ENCODE results near the gene SEBOX.

Gene SEBOX

DNA sequence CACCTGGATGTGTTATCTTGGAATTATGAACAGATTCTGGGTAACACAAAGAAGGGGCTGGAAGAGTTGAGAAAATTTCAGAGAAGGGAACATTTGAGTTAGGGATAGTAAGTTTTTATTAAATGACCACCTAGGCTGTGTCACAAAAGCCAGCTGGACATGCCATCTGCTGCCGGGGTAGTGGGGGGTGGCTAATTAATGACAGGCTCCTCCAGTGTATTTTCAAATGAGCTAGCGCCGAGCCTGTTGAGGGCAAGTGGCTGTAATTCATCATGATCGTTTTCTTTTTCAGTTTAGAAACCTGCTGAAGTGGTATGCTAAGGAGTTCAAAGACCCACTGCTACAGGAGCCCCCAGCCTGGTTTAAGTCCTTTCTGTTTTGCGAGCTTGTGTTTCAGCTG, 39.8 kb downstream of the SEBOX start:
- in situ Hi-C loops (cut with MboI; ENCODE audit: low sequenced_read_pairs), result no loop called here

DNA sequence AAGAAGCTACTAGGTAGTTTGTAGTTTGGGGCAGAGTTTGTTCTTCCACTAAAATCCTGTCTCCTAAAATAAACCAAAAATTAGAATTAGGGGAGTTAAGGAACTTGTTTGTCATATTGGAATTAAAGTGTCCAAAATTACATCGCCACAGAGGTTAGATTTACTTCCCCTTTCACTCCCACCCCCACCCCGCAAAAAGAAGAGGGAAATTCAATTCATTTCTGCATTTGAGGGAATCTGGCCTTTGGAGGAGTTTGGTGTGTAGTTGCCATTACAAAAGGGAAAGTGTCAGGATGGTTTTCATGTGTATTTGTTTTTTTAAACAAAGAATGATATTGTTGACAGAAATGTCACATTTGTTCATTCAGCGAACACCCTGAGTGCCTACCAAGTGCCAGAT, 40.2 kb downstream of the SEBOX start:
- in situ Hi-C loops (cut with MboI; ENCODE audit: low sequenced_read_pairs), result no loop called here

DNA sequence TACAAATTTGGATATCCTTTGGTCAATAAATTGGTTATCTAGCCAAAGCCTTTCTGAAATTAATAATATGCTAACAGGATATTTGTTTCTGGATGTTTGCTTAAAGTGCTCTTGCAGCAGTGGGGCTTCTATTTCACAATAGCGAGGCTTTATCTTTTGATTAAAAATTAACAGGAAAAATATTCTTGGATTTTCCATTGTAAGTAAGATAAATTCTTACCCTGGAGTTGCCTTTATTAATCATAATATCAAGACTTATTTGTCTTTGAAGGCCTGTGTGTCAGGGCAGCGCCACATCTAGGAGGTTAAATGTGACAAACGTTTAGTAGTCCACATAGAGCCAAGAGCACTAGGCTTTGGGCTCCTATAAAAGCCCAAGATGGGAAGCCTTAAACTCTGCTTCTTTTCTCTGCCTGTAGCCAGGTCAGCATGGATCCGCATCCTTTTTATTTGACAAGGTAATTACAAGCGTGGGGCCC, 40.7 kb downstream of the SEBOX start:
- in situ Hi-C loops (cut with MboI; ENCODE audit: low sequenced_read_pairs), result no loop called here

DNA sequence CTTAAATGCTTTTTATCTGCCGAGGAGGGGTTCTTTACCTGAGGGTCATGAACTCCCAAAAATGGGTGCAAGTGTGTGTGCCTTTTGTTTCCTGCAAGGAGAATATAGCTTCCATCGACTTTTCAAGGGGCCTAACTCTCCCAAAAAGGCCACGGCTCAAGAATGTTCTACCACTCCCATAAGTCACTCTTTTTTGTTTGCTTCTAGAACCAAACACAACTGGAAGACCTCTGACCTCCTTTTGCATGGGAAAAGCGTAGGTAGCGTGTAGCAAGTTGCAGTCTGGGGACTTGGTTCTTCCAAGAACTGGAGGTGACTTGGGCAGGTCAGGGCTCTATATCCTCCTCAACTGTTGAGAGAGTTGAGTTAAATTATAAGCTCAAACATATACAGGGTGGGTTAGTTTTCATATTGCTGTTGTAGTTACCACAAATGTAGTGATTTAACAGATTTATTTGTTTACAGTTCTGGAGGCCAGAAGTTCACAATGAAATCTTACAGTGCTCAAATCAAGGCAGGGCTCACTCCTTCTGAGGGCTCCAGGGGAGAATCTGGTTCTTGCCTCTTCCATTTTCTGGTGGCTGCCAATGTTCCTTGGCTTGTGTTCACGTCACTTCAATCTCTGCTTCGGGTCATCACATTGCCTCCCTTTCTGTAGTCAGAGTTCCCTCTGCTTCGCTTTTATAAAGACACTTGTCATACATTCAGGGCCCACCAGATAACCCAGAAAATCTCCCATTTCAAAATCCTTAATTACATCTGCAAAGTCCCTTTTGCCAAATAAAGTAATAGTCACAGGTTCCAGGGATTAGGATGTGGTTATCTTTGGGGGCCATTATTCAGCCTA, 44.6 kb downstream of the SEBOX start:
- in situ Hi-C loops (cut with MboI; ENCODE audit: low sequenced_read_pairs), result no loop called here

DNA sequence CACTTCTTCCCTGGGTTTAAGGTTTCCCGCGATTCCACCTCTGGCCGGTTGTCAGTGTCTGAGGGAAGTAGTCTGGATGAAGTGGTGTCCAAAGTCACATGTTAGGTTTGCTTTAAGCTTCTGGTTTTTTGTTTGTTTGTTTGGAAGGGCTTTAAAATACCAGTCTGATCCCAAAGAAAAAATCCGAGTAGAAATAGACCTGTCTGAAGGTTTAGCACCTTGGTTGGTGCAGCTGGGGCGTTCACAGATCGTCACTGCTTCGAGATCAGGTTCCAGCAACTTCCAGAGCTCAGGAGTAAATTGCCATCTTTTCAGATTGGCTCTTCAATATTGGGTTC, 45.4 kb downstream of the SEBOX start:
- in situ Hi-C loops (cut with MboI; ENCODE audit: low sequenced_read_pairs), result no loop called here

DNA sequence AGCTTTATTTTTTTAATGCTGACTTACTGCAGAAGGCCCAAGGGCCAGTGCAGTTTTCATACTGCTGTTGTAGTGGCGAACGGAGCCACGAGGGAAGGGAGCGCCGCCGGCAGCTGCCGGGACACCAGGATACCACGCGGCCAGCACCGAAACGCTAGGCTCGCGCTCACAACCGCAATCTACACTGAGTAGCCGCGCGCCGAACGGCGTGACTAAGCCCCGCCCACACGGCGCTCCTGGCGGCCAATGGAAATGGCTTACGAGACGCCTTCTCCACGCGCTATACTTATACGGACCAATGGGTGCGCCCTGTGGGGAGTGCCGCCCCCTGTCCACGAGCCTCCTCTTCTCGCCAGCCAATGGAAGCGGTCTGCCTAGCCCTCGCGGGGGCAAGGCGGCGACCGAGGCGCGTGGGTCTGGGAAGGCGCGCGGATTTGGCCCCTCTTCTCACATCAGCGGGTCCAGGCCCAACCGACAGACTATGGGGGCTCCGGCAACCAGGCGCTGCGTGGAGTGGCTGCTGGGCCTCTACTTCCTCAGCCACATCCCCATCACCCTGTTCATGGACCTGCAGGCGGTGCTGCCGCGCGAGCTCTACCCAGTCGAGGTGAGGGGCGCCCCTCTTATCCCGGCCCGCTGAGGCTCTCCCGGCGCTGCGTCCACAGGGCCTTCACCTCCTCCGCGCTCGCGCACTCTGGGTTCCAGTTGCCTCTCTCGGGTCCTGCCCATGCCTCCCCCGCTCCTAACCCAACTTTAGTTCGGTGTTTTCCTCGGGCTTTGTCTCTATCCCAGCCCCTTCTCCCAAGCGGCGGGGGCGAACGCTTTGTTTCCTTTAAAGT, 46.0 kb downstream of the SEBOX start, which contains the start of gene TMEM97:
TMEM97 (plus strand) TSS at position 442 of the 839 bp plus-strand sequence; CDS start at position 482, 40 bp downstream.
- in situ Hi-C loops (cut with MboI; ENCODE audit: low sequenced_read_pairs), result no loop called here

DNA sequence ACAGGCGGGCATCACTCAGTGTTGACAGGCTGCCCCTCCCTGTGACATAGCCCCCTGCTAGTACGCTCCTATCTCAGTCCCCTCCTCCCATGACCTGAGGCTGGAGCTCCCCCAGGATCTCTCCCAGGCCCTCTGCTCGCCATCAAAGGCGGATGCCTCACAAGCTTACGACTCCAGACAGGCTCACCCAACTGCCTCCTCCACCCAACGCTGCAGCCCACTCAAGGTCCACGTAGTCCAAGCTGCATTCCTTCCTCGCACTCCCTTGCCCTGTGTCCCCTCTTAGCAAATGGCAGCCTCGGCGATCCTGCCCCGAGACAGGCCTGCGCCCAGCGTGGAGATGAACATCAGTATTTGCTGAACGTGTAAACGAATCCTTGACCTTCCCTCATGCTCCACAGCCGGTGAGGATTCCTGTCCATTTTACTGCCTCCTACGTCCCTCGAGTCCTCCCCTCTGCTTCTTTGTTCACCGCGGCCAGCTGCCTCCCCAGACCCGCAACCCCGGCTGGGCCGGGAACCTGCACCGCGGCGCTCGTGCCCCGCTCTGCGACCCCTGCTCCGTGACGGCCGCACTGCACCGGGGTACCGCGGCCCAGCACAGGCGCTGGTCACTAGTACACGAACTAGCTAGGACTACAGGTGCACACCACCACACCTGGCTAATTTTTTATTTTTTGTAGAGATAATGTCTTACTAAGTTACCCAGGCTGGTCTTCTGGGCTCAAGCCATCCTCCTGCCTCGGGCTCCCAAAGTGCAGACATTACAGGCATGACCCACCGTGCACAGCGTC, 46.8 kb downstream of the SEBOX start:
- in situ Hi-C loops (cut with MboI; ENCODE audit: low sequenced_read_pairs), result no loop called here

DNA sequence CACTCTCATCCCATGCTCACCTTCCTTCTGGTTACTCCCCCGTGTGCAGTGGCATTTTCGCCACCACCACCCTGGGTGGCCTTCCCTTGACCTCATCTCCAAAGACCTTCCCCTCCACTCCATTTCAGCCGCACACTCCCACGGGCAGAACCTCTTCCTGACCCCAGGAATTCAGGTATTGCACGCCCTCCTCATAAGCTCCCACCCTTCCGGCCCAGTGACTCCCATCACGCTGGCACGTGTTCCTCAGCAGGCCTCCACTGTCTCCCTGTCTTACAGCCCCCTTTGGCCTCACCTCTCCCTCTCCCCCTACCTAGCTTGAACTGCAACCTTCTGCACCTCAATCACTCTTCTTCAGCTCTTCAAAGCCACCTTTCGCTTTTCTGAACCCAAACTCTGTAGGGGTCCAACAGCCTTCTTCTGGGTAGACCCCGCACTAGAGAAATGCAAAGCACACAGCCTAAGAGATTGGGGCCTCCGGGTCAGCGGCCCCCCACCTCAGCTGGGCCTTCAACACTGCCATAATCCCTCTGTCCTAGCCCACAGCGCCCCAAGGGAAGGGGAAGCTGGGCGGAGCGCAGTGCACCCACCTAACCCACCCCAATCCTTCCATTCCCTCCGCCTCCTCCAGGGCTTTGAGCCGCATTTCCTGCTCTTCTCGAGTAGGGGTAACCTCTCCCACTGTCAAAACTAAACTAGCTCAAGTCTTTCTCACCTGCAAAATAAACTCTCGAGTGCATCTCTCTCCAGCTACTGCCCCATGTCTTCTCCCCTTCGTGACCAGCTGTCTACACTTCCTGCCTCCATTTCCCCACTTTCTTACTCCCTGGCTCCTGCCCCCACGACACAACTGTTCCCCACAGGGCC, 47.7 kb downstream of the SEBOX start:
- in situ Hi-C loops (cut with MboI; ENCODE audit: low sequenced_read_pairs), result no loop called here

DNA sequence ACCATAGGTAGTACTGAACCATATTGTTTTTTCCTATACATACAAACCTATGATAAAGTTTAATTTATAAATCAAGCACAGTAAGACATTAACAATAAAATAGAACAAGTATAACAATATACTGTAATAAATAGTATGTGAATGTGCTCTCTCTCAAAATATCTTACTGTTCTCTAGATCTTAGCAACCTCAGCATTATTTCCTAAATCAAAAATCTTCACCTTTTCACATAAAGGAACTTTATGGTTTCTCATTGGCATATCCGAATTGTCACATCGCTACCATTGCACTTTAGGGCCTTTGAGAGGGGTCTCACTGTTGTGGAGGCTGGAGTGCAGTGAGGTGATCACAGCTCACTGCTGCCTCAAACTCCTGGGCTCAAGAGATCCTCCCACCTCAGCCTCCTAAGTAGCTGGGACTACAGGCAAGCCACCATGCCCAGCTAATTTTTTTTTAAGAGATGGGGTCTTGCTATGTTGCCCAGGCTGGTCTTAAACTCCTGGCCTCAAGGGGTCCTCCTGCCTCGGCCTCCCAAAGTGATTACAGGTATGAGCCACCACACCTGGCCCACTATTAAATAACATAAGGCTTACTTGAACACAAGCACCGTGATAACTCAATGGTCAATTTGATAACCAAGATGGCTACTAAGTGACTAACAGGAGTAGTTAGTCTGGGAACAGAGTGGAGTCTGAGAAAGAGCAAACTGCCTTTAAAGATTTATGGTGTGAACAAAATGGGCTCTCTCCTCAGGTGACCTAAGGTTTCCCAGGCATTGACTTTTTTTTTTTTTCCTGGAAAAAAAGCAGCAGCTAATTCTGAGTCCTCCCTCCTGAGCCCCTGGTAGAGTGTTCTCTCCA, 48.9 kb downstream of the SEBOX start:
- in situ Hi-C loops (cut with MboI; ENCODE audit: low sequenced_read_pairs), result no loop called here

DNA sequence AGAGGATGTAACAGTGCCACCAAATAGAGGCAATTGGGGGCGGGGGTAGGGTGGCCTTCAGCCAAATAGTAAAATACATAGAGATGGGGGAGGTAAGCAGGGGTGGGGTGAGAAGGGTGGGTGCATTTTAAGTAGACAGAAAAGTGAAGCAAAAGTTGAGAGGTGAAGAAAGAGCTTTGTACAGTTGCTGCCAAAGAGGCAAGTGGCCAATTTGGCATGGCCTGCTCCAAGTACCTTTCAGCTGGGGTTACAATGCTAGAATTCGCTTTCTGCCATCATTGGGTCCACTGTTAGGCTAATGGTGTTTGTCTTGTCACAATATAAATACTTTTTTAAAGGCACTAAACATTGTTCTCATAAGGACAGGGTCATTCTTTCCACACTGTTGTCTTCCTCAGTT, 51.2 kb downstream of the SEBOX start:
- in situ Hi-C loops (cut with MboI; ENCODE audit: low sequenced_read_pairs), result no loop called here
